ENCODE data around the gene MARK1. TPM values are rescaled to one million over a fixed set of nuclear protein-coding genes. Genes with fewer than 3 reads are reported as not detected.

The MARK1 gene
- total and polyA plus RNA-seq, 2 of the 13 experiments (the other 11 are each of a cell fraction or from before 2014, with no cell fraction given): not detected

- peak; percentile 29; the same call in 1 of the 2 replicates for TF ChIP-seq ZC3H13 (CRISPR knock-in tag; IDR thresholded peaks at IDR 0.05)
- TF ChIP-seq ISL2 (CRISPR knock-in tag; IDR thresholded peaks at IDR 0.05): peak; percentile 71
- TF ChIP-seq ZNF619 (CRISPR knock-in tag; IDR thresholded peaks at IDR 0.05): 0 out of 2 replicates have a peak, but pooled peaks have one; percentile 20
- no peak for TF ChIP-seq ARID3A (IDR thresholded peaks at IDR 0.05; ENCODE audit: low read depth, low read length)
- TF ChIP-seq, protein P1, sequence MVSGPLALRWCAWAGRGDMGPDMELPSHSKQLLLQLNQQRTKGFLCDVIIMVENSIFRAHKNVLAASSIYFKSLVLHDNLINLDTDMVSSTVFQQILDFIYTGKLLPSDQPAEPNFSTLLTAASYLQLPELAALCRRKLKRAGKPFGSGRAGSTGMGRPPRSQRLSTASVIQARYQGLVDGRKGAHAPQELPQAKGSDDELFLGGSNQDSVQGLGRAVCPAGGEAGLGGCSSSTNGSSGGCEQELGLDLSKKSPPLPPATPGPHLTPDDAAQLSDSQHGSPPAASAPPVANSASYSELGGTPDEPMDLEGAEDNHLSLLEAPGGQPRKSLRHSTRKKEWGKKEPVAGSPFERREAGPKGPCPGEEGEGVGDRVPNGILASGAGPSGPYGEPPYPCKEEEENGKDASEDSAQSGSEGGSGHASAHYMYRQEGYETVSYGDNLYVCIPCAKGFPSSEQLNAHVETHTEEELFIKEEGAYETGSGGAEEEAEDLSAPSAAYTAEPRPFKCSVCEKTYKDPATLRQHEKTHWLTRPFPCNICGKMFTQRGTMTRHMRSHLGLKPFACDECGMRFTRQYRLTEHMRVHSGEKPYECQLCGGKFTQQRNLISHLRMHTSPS (CRISPR knock-in tag; IDR thresholded peaks at IDR 0.05; ENCODE audit: low read depth): no peak
- TF ChIP-seq ZNF253 (CRISPR knock-in tag; IDR thresholded peaks at IDR 0.05; ENCODE audit: borderline replicate concordance): peak; percentile 15; the same call in 1 of the 2 replicates
- TF ChIP-seq, protein P2, sequence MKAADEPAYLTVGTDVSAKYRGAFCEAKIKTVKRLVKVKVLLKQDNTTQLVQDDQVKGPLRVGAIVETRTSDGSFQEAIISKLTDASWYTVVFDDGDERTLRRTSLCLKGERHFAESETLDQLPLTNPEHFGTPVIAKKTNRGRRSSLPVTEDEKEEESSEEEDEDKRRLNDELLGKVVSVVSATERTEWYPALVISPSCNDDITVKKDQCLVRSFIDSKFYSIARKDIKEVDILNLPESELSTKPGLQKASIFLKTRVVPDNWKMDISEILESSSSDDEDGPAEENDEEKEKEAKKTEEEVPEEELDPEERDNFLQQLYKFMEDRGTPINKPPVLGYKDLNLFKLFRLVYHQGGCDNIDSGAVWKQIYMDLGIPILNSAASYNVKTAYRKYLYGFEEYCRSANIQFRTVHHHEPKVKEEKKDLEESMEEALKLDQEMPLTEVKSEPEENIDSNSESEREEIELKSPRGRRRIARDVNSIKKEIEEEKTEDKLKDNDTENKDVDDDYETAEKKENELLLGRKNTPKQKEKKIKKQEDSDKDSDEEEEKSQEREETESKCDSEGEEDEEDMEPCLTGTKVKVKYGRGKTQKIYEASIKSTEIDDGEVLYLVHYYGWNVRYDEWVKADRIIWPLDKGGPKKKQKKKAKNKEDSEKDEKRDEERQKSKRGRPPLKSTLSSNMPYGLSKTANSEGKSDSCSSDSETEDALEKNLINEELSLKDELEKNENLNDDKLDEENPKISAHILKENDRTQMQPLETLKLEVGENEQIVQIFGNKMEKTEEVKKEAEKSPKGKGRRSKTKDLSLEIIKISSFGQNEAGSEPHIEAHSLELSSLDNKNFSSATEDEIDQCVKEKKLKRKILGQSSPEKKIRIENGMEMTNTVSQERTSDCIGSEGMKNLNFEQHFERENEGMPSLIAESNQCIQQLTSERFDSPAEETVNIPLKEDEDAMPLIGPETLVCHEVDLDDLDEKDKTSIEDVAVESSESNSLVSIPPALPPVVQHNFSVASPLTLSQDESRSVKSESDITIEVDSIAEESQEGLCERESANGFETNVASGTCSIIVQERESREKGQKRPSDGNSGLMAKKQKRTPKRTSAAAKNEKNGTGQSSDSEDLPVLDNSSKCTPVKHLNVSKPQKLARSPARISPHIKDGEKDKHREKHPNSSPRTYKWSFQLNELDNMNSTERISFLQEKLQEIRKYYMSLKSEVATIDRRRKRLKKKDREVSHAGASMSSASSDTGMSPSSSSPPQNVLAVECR (CRISPR knock-in tag; IDR thresholded peaks at IDR 0.05; ENCODE audit: borderline replicate concordance): peak; percentile 84; the same call in 1 of the 2 replicates
- no peak for TF ChIP-seq ZNF503 (CRISPR knock-in tag; IDR thresholded peaks at IDR 0.05)
- TF ChIP-seq XRCC5 (optimal IDR thresholded peaks at IDR 0.05; ENCODE audit: low read length): peak; percentile 97
- TF ChIP-seq ARNT (IDR thresholded peaks at IDR 0.05): no peak
- no peak for TF ChIP-seq TCF7L2 (IDR thresholded peaks at IDR 0.05; ENCODE audit: low read depth, low read length)
- no peak for TF ChIP-seq ZFP41 (CRISPR knock-in tag; IDR thresholded peaks at IDR 0.05; ENCODE audit: borderline replicate concordance)
- no peak; a peak in 1 of 4 replicates for TF ChIP-seq EP300 (IDR thresholded peaks at IDR 0.05; ENCODE audit: low read depth in 2 of 2, low read length in 2 of 2)
- TF ChIP-seq EP300 (CRISPR knock-in tag; IDR thresholded peaks at IDR 0.05; ENCODE audit: borderline replicate concordance): no peak; the same call in 1 of the 2 replicates
- TF ChIP-seq ZNF781 (CRISPR knock-in tag; IDR thresholded peaks at IDR 0.05; ENCODE audit: borderline replicate concordance, not compliant biosample characterization): no peak
- TF ChIP-seq ZNF782 (CRISPR knock-in tag; IDR thresholded peaks at IDR 0.05; ENCODE audit: borderline replicate concordance): peak; percentile 48; the same call in 1 of the 2 replicates
- 0 out of 2 replicates have a peak, but pooled peaks have one; percentile 32 for TF ChIP-seq ZNF598 (CRISPR knock-in tag; IDR thresholded peaks at IDR 0.05; ENCODE audit: borderline replicate concordance)
- TF ChIP-seq ZNF678 (CRISPR knock-in tag; IDR thresholded peaks at IDR 0.05): no peak
Observed at GRCh38 chr1:220690140-220691052, 162.5 kb downstream of the MARK1 start, which contains the start of gene C1orf115 (continued).
